ENCODE data around the gene MT1X. TPM values are rescaled to one million over a fixed set of nuclear protein-coding genes. Genes with fewer than 3 reads are reported as not detected.
"Not testable (repeated sequence)": the region's sequence is repeated elsewhere in the genome, so short reads cannot be mapped to it uniquely, and the experiment has no call there.

The MT1X gene
- total RNA-seq, 1 donor from 2014 or later, result 2.3 TPM

GRCh38 chr16:56669005-56669839 is 13.0 kb upstream of the MT1X start, which contains the start of gene MT1H:
MT1H (plus strand) TSS chr16:56669814; CDS start chr16:56669885, 71 bp downstream.
- peaks cover 7% of the 10 kb centered on the region for H3K36me3 Mint-ChIP-seq (ENCODE audit: low read depth, unreplicated experiment)
- peaks cover 10% of the 10 kb centered on the region for H3K4me1 Mint-ChIP-seq (ENCODE audit: unreplicated experiment)
- no peak within 1 kb of the TSS for H3K27ac Mint-ChIP-seq (ENCODE audit: unreplicated experiment)
- TF ChIP-seq CTCF (IDR thresholded peaks at IDR 0.05; ENCODE audit: unreplicated experiment), result no peak
- H3K9me3 Mint-ChIP-seq (ENCODE audit: unreplicated experiment), result no peaks in the 10 kb centered on the region
- H3K4me3 Mint-ChIP-seq (ENCODE audit: unreplicated experiment), result no peak within 1 kb of the TSS
- DNase-seq (ENCODE audit: low spot score), result no peak
- peaks cover 42% of the 10 kb centered on the region for H3K27me3 Mint-ChIP-seq (ENCODE audit: unreplicated experiment)

- H3K4me3 Mint-ChIP-seq (ENCODE audit: unreplicated experiment), result no peak overlapping the region
Observed at GRCh38 chr16:56669840-56670619, 12.2 kb upstream of the MT1X start.

GRCh38 chr16:56670620-56670934 is 11.7 kb upstream of the MT1X start:
- no peak overlapping the region for H3K27ac Mint-ChIP-seq (ENCODE audit: unreplicated experiment)
- peaks cover 52% of the 10 kb centered on the region for H3K27me3 Mint-ChIP-seq (ENCODE audit: unreplicated experiment)
- H3K4me3 Mint-ChIP-seq (ENCODE audit: unreplicated experiment), result no peak overlapping the region
- no peak for TF ChIP-seq CTCF (IDR thresholded peaks at IDR 0.05; ENCODE audit: unreplicated experiment)
- DNase-seq (ENCODE audit: low spot score), result no peak
- H3K9me3 Mint-ChIP-seq (ENCODE audit: unreplicated experiment), result no peaks in the 10 kb centered on the region
- peaks cover 14% of the 10 kb centered on the region for H3K4me1 Mint-ChIP-seq (ENCODE audit: unreplicated experiment)
- H3K36me3 Mint-ChIP-seq (ENCODE audit: low read depth, unreplicated experiment), result peaks cover 7% of the 10 kb centered on the region

More at GRCh38 chr16:56669840-56670619, 12.2 kb upstream of the MT1X start:
- no peak for TF ChIP-seq CTCF (IDR thresholded peaks at IDR 0.05; ENCODE audit: unreplicated experiment)
- peaks cover 10% of the 10 kb centered on the region for H3K4me1 Mint-ChIP-seq (ENCODE audit: unreplicated experiment)
- H3K36me3 Mint-ChIP-seq (ENCODE audit: low read depth, unreplicated experiment), result peaks cover 7% of the 10 kb centered on the region
- H3K27ac Mint-ChIP-seq (ENCODE audit: unreplicated experiment), result no peak overlapping the region
- DNase-seq (ENCODE audit: low spot score), result no peak
- peaks cover 47% of the 10 kb centered on the region for H3K27me3 Mint-ChIP-seq (ENCODE audit: unreplicated experiment)
- no peaks in the 10 kb centered on the region for H3K9me3 Mint-ChIP-seq (ENCODE audit: unreplicated experiment)

GRCh38 chr16:56671691-56672090 is 10.6 kb upstream of the MT1X start:
- not testable (repeated sequence) for H3K4me3 Mint-ChIP-seq (ENCODE audit: unreplicated experiment); DNase-seq (ENCODE audit: low spot score); H3K36me3 Mint-ChIP-seq (ENCODE audit: low read depth, unreplicated experiment); H3K9me3 Mint-ChIP-seq (ENCODE audit: unreplicated experiment)
- peak overlapping the region; percentile 24 for H3K27ac Mint-ChIP-seq (ENCODE audit: unreplicated experiment)
- peaks cover 47% of the 10 kb centered on the region for H3K27me3 Mint-ChIP-seq (ENCODE audit: unreplicated experiment)
- peaks cover 14% of the 10 kb centered on the region for H3K4me1 Mint-ChIP-seq (ENCODE audit: unreplicated experiment)

GRCh38 chr16:56672171-56672570 is 10.1 kb upstream of the MT1X start:
- H3K27me3 Mint-ChIP-seq (ENCODE audit: unreplicated experiment), result peaks cover 47% of the 10 kb centered on the region
- H3K4me3 Mint-ChIP-seq (ENCODE audit: unreplicated experiment); DNase-seq (ENCODE audit: low spot score); H3K36me3 Mint-ChIP-seq (ENCODE audit: low read depth, unreplicated experiment); H3K27ac Mint-ChIP-seq (ENCODE audit: unreplicated experiment); H3K9me3 Mint-ChIP-seq (ENCODE audit: unreplicated experiment): not testable (repeated sequence)
- peaks cover 14% of the 10 kb centered on the region for H3K4me1 Mint-ChIP-seq (ENCODE audit: unreplicated experiment)
